Lung (tissue), 12 donors: ENCODE results near the gene PDZD2. TPM values are rescaled to one million over a fixed set of nuclear protein-coding genes. Genes with fewer than 3 reads are reported as not detected.
"Not testable (repeated sequence)": the region's sequence is repeated elsewhere in the genome, so short reads cannot be mapped to it uniquely, and the experiment has no call there.

ENCODE experiments used
- ATAC-seq: fragments of 200-7000 bp; cut with Tn5 transposase; one replicate; pipeline ENCODE4 v1.9.1; 2020; ENCODE audit warnings: moderate number of reproducible peaks; ENCODE audit not compliant: insufficient read depth, low FRiP score
- DNase-seq, 3 donors: peaks; one replicate each; pipeline ENCODE4 v3.0.0-alpha.2; 2013 to 2017
- H3K27ac ChIP-seq, 2 donors: one replicate each; pipeline ENCODE4 v1.5.1; 2013; ENCODE audit warnings: mild to moderate bottlenecking in 2 of 2, moderate library complexity in 2 of 2, control low read depth in 1 of 2, inconsistent platforms in 1 of 2, low read depth in 1 of 2, low read length in 1 of 2
- H3K27me3 ChIP-seq, 3 donors: one replicate each; pipeline ENCODE4 v1.5.1; 2013; ENCODE audit warnings: low read length in 2 of 3; ENCODE audit not compliant: control insufficient read depth in 3 of 3, insufficient read depth in 3 of 3
- H3K36me3 ChIP-seq, 4 donors: one replicate each; pipeline ENCODE4 v1.5.1; 2013; ENCODE audit warnings: low read length in 4 of 4, mild to moderate bottlenecking in 1 of 4, moderate library complexity in 1 of 4; ENCODE audit not compliant: control insufficient read depth in 4 of 4, insufficient read depth in 4 of 4
- H3K4me1 ChIP-seq, 5 donors: one replicate each; pipeline ENCODE4 v1.5.1; 2013; ENCODE audit warnings: low read length in 5 of 5, mild to moderate bottlenecking in 2 of 5, moderate library complexity in 1 of 5; ENCODE audit not compliant: control insufficient read depth in 5 of 5, insufficient read depth in 5 of 5
- H3K4me3 ChIP-seq: one replicate; pipeline ENCODE4 v1.5.1; 2013; ENCODE audit warnings: mild to moderate bottlenecking, control low read depth, moderate library complexity
- H3K9ac ChIP-seq, 2 donors: one replicate each; pipeline ENCODE4 v1.5.1; 2013; ENCODE audit warnings: low read length in 2 of 2, control low read depth in 1 of 2; ENCODE audit not compliant: insufficient read depth in 1 of 2
- H3K9me3 ChIP-seq, 4 donors: one replicate each; pipeline ENCODE4 v1.5.1; 2013; ENCODE audit warnings: low read length in 3 of 4, mild to moderate bottlenecking in 1 of 4, moderate library complexity in 1 of 4; ENCODE audit not compliant: control insufficient read depth in 4 of 4, insufficient read depth in 3 of 4
- WGBS, 2 donors: extraction: QIAGEN DNeasy Blood & Tissue Kit; methylation state at CpG; one replicate each; pipeline ENCODE4 v1.1.7; 2013; 5-methylcytosine and 5-hydroxymethylcytosine counted together
- polyA plus RNA-seq, 2 donors: library from polyadenylated mRNA; stranded (reverse); fragments of 200-250 nt; gene quantifications; one replicate each; pipeline ENCODE4 v1.2.1, GENCODE V29; 2013
- total RNA-seq, 2 donors: library from RNA; depleted of rRNA in 1 of 2; stranded (reverse); fragments of >200 nt in 1 of 2; gene quantifications; one replicate each; pipeline ENCODE4 v1.2.1, GENCODE V29; 2014 to 2021
- TF ChIP-seq, protein P1 (sequence below): IDR thresholded peaks from 2 replicates; pipeline ENCODE4 v1.5.1; 2012; ENCODE audit warnings: mild to moderate bottlenecking; ENCODE audit errors: control extremely low read depth, extremely low read depth
- donor health status: control.
- donor health status: control.
- donor health status: Bipolar disorder and iron deficiency.
- donor health status: healthy.
- donor health status: DM: yes; HTN: yes; CAD: no.

Gene PDZD2
- total and polyA plus RNA-seq, 4 donors: 9.2 to 56.3 (median 24.8) TPM

DNA sequence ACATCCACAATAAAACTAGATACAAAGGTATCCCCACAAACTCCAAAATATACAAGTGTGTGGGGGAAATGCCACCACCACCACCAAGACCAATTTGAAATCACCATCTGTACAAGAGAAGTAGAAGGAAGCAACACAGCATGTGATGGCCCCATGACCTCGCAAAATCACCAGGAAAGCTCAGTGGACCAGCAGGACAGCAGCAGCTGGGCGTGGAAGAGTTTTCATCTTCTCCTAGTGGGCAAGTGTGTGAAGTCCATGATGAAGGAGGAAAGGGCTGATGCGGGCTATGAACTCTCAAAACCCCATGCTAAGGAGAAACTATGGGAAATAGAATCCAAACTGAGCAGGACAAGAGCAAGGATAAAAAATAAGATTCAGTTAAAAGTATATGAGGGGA is 477.1 kb downstream of the PDZD2 start:
- Histone ChIP-seq H3K36me3 (peaks cover 3 to 19% (median 10%) of the 10 kb centered on the region in 4 donors), H3K9me3 (no peaks in the 10 kb centered on the region), H3K4me3 (no peak overlapping the region), H3K9ac (no peak overlapping the region), H3K27me3 (no peaks in the 10 kb centered on the region), H3K4me1 (peaks cover 0 to 2% (median 0%) of the 10 kb centered on the region in 5 donors), H3K27ac (no peak overlapping the region)
- WGBS, 2 donors: 86 to 89% methylated on average over 3 of the region's 3 CpGs
- no peak for ATAC-seq
- DNase-seq: no peak
- TF ChIP-seq, protein P1, sequence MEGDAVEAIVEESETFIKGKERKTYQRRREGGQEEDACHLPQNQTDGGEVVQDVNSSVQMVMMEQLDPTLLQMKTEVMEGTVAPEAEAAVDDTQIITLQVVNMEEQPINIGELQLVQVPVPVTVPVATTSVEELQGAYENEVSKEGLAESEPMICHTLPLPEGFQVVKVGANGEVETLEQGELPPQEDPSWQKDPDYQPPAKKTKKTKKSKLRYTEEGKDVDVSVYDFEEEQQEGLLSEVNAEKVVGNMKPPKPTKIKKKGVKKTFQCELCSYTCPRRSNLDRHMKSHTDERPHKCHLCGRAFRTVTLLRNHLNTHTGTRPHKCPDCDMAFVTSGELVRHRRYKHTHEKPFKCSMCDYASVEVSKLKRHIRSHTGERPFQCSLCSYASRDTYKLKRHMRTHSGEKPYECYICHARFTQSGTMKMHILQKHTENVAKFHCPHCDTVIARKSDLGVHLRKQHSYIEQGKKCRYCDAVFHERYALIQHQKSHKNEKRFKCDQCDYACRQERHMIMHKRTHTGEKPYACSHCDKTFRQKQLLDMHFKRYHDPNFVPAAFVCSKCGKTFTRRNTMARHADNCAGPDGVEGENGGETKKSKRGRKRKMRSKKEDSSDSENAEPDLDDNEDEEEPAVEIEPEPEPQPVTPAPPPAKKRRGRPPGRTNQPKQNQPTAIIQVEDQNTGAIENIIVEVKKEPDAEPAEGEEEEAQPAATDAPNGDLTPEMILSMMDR: no peak

DNA sequence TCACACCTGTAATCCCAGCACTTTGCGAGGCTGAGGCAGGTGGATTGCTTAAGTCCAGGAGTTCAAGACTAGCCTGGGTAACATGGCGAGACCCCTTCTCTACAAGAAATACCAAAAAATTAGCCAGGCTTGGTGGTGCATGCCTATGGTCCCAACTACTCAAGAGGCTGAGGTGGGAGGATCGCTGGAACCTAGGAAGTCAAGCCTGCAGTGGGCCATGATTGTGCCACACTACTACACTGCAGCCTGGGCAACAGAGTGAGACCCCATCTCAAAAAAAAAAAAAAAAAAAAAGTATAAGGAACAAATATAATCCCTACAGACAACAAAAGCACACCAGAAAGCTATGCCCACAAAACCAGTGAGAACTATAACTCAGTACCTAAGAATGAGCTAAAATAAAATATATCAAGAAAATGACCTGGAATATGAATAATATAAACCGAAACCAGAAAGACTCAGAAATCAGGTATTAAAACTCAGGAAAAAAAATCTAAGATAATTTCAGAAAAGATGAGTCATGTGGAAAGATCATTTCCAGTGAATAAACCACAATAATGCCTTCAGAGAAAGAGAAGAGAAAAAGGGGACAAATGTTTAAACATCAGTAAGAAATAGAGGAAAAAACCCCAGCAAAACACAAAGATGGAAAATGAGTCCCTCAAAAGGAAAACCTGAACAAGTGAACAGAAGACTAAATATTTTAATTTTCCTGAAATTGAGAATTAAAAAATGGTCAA is 477.8 kb downstream of the PDZD2 start:
- ATAC-seq (no peak), DNase-seq (no peak)
- Histone ChIP-seq H3K27ac (no peak overlapping the region), H3K9me3 (no peaks in the 10 kb centered on the region), H3K36me3 (peaks cover 3 to 20% (median 9%) of the 10 kb centered on the region in 4 donors), H3K27me3 (no peaks in the 10 kb centered on the region), H3K9ac (no peak overlapping the region), H3K4me3 (no peak overlapping the region), H3K4me1 (peaks cover 0 to 2% (median 0%) of the 10 kb centered on the region in 5 donors)
- WGBS, 2 donors: 98 to 99% methylated on average over 4 of the region's 4 CpGs
- TF ChIP-seq, protein P1: no peak

DNA sequence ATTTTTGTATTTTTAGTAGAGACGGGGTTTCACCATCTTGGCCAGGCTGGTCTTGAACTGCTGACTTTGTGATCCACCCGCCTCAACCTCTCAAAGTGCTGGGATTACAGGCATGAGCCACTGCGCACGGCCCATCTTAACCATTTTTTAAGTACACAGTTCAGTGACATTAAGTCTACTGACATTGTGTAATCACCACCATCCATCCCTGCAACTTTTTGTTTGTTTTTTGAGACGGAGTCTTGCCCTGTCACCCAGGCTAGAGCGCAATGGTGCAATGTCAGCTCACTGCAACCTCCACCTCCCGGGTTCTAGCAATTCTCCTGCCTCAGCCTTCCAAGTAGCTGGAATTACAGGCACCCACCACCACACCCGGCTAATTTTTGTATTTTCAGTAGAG is 480.0 kb downstream of the PDZD2 start:
- ATAC-seq, DNase-seq, H3K27ac ChIP-seq, H3K9ac ChIP-seq, H3K4me1 ChIP-seq, H3K4me3 ChIP-seq, H3K27me3 ChIP-seq, H3K9me3 ChIP-seq: not testable (repeated sequence)
- WGBS, 2 donors: 89 to 94% methylated on average over 8 of the region's 8 CpGs
- H3K36me3 ChIP-seq: peaks cover 0 to 13% (median 7%) of the 10 kb centered on the region in 4 donors

DNA sequence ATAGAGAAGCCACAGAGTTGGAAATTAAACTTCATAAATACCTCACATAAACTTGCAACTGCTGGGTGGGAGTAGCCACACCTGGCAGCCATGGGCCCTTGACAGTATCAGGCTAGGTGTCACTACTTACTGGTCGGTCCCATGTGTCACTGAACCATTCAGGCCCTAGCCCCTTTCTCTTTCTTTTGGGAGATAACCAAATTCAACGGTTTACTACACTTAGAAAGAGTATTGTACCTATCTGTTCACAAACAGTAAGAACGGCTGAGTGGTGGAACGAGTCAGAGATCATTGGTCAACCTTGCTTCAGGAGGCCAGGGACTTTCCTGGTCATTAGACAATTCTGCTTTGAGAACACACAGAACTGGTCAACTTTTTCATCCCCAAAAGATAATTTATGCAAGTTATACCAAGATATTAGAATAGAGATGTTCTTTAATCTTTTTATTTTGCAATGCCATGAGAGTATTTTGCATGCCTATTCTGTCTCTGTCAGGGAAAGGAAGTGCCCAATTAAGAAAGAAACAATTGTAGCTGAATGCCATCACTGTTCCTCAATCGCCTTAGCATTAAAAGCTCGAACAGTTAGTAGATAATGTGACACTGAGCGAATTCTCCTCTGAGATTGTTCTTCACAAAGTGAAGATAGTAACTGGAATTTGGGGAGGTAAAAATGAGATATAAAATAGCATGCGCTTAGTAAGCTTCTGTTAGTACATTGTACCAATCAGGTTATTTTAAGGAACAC is 484.3 kb downstream of the PDZD2 start:
- no peaks in the 10 kb centered on the region for H3K27me3 ChIP-seq
- H3K9ac ChIP-seq: no peak overlapping the region
- no peaks in the 10 kb centered on the region for H3K9me3 ChIP-seq
- no peak overlapping the region for H3K4me3 ChIP-seq
- DNase-seq (no peak), ATAC-seq (no peak)
- H3K36me3 ChIP-seq: peaks cover 10 to 14% (median 12%) of the 10 kb centered on the region in 4 donors
- TF ChIP-seq, protein P1: no peak
- 75 to 83% methylated on average over 8 of the region's 8 CpGs for WGBS, 2 donors
- peaks cover 0 to 11% (median 0%) of the 10 kb centered on the region in 5 donors for H3K4me1 ChIP-seq
- no peak overlapping the region for H3K27ac ChIP-seq
